Measurements from ENCODE around the gene RAB27B.
A peak's percentile ranks its signal among the peaks of the same experiment; 100 is the strongest.

The RAB27B gene

DNA sequence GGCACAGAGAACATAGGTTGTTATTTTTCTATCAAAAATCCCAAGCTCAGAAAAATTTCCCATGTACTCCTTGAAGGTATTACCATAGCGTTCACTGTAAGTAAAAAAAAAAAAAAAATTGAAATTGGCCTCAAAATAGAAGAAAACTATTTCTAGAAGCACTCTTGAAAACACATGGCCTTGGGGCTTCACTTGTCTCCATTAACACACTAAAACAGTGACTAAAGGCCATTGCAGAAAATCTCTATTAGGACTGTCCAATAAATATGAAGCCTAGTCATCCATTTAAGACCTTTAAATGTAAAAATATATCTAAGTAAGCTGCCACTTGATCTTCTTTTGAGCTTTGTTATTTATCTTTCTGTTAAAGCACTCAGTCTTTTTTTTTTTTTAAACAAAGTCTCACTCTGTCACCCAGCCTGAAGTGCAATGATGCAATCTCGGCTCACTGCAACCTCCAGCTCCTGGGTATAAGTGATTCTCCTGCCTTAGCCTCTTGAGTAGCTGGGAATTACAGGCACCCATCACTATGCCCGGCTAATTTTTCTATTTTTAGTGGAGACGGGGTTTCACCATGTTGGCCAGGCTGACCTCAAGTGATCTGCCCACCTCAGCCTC, 95.2 kb downstream of the RAB27B start:
- H3K4me3 ChIP-seq (replicated peaks in 1 of 2; ENCODE audit: low read depth in 2 of 2, low read length in 2 of 2), result no peak overlapping the region
- TF ChIP-seq CTCF (IDR thresholded peaks at IDR 0.05; ENCODE audit: low read depth, low read length), result no peak
- DNase-seq (ENCODE audit: low read depth in 2 of 2), result peak in 1 of 2 donors; percentile 48

- H3K4me3 ChIP-seq (replicated peaks in 1 of 2; ENCODE audit: low read depth in 2 of 2, low read length in 2 of 2), result no peak overlapping the region
- DNase-seq (ENCODE audit: low read depth in 2 of 2), result peak in 1 of 2 donors; percentile 62
- no peak for TF ChIP-seq CTCF (IDR thresholded peaks at IDR 0.05; ENCODE audit: low read depth, low read length)
Observed at GRCh38 chr18:54924948-54925347, 96.7 kb downstream of the RAB27B start.

GRCh38 chr18:54926593-54927325, 98.5 kb downstream of the RAB27B start:
- peak; percentile 36 to 78 for DNase-seq (ENCODE audit: low read depth in 2 of 2)
- TF ChIP-seq CTCF (IDR thresholded peaks at IDR 0.05; ENCODE audit: low read depth, low read length), result no peak
- H3K4me3 ChIP-seq (replicated peaks in 1 of 2; ENCODE audit: low read depth in 2 of 2, low read length in 2 of 2), result no peak overlapping the region

DNA sequence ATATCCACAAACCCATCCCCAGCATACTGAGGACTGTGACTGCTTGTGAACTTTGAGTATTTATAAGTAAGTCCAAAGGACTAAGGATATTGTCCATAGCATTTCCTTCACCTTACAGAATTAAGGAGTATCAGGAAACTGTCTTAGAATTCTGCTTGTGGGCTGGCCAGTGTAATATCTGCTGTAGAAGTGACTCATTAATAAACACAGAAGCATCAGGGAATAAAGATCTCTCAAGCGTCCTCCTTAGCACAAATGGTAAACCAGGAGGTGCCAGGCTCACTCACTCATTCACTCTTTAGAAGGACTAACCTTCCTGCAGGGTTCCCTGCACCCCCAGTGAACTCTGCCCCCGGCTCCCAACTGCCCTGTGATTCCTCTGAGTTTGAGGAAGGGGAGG, 100.0 kb downstream of the RAB27B start:
- TF ChIP-seq CTCF (IDR thresholded peaks at IDR 0.05; ENCODE audit: low read depth, low read length), result no peak
- DNase-seq (ENCODE audit: low read depth in 2 of 2), result peak in 1 of 2 donors; percentile 50
- H3K4me3 ChIP-seq (replicated peaks in 1 of 2; ENCODE audit: low read depth in 2 of 2, low read length in 2 of 2), result no peak overlapping the region

DNA sequence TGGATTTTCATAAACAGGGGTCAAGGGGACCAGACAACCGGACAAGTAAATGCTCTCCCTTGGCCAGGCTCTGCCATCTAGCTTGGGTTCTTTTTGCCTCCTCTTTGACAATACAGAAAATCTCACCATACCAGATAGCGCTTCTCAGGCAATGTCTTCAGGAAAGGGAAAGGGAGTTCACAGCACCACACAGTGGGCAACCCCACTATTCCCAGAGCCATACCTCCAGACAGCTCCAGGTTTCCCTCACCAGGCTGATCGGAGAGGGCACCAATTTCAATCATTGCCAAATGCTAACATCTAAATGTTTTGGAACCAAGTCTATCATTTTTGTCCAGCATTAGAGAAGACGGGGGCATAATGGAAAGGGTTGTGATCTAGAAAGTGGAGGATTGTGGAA, 102.9 kb downstream of the RAB27B start:
- no peak overlapping the region for H3K4me3 ChIP-seq (replicated peaks in 1 of 2; ENCODE audit: low read depth in 2 of 2, low read length in 2 of 2)
- DNase-seq (ENCODE audit: low read depth in 2 of 2), result no peak
- no peak for TF ChIP-seq CTCF (IDR thresholded peaks at IDR 0.05; ENCODE audit: low read depth, low read length)

- DNase-seq (ENCODE audit: low read depth in 2 of 2), result no peak
- no peak for TF ChIP-seq CTCF (IDR thresholded peaks at IDR 0.05; ENCODE audit: low read depth, low read length)
Observed at GRCh38 chr18:54932472-54932871, 104.2 kb downstream of the RAB27B start.

More at GRCh38 chr18:54932472-54932871, 104.2 kb downstream of the RAB27B start:
- H3K4me3 ChIP-seq (replicated peaks in 1 of 2; ENCODE audit: low read depth in 2 of 2, low read length in 2 of 2), result no peak overlapping the region

Measured in cardiac fibroblast (primary cell).